ENCODE data around the gene CBX3. TPM values are rescaled to one million over a fixed set of nuclear protein-coding genes. Genes with fewer than 3 reads are reported as not detected.

CBX3 gene
- total and polyA plus RNA-seq, 2 of the 8 experiments (the other 6 are each of a cell fraction or from before 2014, with no cell fraction given): 71.3 to 258 TPM

DNA sequence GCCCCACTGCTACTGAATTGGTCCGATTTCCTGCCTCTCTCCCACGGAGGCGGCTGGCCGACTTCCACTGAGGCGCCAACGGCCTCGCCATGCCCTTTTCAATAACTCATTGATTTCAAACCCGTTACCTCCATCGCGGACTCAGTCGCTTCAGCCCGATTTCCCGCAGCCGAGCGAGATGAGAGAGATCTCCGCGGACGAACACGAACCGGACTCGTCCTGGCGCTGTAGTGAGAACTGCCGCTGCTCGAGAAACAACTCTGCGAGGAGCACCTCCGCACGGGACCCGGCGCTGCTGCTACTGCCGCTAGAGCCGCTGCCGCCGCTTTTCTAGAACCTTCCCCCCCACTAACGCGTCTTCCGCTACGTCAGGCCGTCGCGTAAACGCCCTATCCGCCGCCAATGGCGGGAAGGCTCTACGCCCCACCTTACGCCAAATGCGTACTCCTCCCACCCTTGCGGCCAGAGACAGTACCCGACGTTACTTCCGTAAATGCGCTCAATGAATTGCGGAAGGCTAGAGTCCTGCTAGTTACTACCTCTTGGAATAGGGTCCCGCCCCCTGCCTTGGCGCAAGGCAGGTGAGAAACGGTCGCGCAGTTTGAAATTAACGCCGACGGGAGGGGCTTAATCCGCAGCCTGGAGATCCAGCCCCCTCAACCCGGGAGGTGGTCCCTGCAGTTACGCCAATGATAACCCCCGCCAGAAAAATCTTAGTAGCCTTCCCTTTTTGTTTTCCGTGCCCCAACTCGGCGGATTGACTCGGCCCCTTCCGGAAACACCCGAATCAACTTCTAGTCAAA, 900 bp upstream of the CBX3 start, which contains the start of gene HNRNPA2B1 (continued):
- no peak for TF ChIP-seq HDAC2 (IDR thresholded peaks at IDR 0.05; ENCODE audit: borderline replicate concordance in 1 of 2, low read depth in 2 of 2, low read length in 2 of 2)
- TF ChIP-seq BACH1 (IDR thresholded peaks at IDR 0.05; ENCODE audit: low read length): no peak
- TF ChIP-seq POU5F1 (IDR thresholded peaks at IDR 0.05; ENCODE audit: low read depth, low read length): no peak
- no peak for TF ChIP-seq CHD7 (IDR thresholded peaks at IDR 0.05; ENCODE audit: insufficient replicate concordance, low read length)
- TF ChIP-seq GABPA (IDR thresholded peaks at IDR 0.05; ENCODE audit: borderline replicate concordance, insufficient read depth, low read length): no peak
- no peak for TF ChIP-seq CEBPB (IDR thresholded peaks at IDR 0.05; ENCODE audit: low read depth, low read length)
- TF ChIP-seq SRF (IDR thresholded peaks at IDR 0.05; ENCODE audit: low read depth, low read length): no peak
- TF ChIP-seq, protein P1, sequence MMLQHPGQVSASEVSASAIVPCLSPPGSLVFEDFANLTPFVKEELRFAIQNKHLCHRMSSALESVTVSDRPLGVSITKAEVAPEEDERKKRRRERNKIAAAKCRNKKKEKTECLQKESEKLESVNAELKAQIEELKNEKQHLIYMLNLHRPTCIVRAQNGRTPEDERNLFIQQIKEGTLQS (IDR thresholded peaks at IDR 0.05; ENCODE audit: insufficient read depth, low read depth, low read length): no peak
- no peak for TF ChIP-seq RAD21 (IDR thresholded peaks at IDR 0.05 in 1 of 2, conservative IDR thresholded peaks at IDR 0.05 in 1 of 2; ENCODE audit: low read depth in 2 of 2, low read length in 2 of 2)

All from H1 (cell line).